ENCODE measurements around the gene PSMG3.

The PSMG3 gene

GRCh38 chr7:1578513-1578912, 8.7 kb upstream of the PSMG3 start:
- no peaks in the 10 kb centered on the region for H3K36me3 ChIP-seq (ENCODE audit: insufficient read depth, low read length)
- peaks cover 14% of the 10 kb centered on the region for H3K4me1 ChIP-seq (ENCODE audit: insufficient read depth, low read length)
- H3K9me3 ChIP-seq (ENCODE audit: control insufficient read depth, insufficient read depth, low read length) = no peaks in the 10 kb centered on the region
- H3K9ac ChIP-seq (ENCODE audit: low read depth, low read length) = no peak overlapping the region

- H3K4me1 ChIP-seq (ENCODE audit: insufficient read depth, low read length) = peaks cover 14% of the 10 kb centered on the region
- no peaks in the 10 kb centered on the region for H3K36me3 ChIP-seq (ENCODE audit: insufficient read depth, low read length)
- H3K9me3 ChIP-seq (ENCODE audit: control insufficient read depth, insufficient read depth, low read length) = no peaks in the 10 kb centered on the region
- no peak overlapping the region for H3K9ac ChIP-seq (ENCODE audit: low read depth, low read length)
These were observed 6.9 kb upstream of the PSMG3 start for GRCh38 chr7:1576521-1577253.

GRCh38 chr7:1575809-1576208, 6.0 kb upstream of the PSMG3 start:
- no peaks in the 10 kb centered on the region for H3K36me3 ChIP-seq (ENCODE audit: insufficient read depth, low read length)
- peaks cover 14% of the 10 kb centered on the region for H3K4me1 ChIP-seq (ENCODE audit: insufficient read depth, low read length)
- H3K9ac ChIP-seq (ENCODE audit: low read depth, low read length) = no peak overlapping the region

GRCh38 chr7:1572111-1572822, 2.4 kb upstream of the PSMG3 start:
- Histone ChIP-seq H3K9ac (ENCODE audit: low read depth, low read length) (no peak overlapping the region), H3K36me3 (ENCODE audit: insufficient read depth, low read length) (peaks cover 4% of the 10 kb centered on the region; the same call in 1 of the 2 replicates), H3K9me3 (ENCODE audit: control insufficient read depth, insufficient read depth, low read length) (no peaks in the 10 kb centered on the region), H3K4me1 (ENCODE audit: insufficient read depth, low read length) (peaks cover 12% of the 10 kb centered on the region)

More at GRCh38 chr7:1575809-1576208, 6.0 kb upstream of the PSMG3 start:
- no peaks in the 10 kb centered on the region for H3K9me3 ChIP-seq (ENCODE audit: control insufficient read depth, insufficient read depth, low read length)

- Histone ChIP-seq H3K9me3 (ENCODE audit: control insufficient read depth, insufficient read depth, low read length) (no peaks in the 10 kb centered on the region), H3K4me1 (ENCODE audit: insufficient read depth, low read length) (peaks cover 14% of the 10 kb centered on the region), H3K9ac (ENCODE audit: low read depth, low read length) (peak overlapping the region; percentile 87), H3K36me3 (ENCODE audit: insufficient read depth, low read length) (peaks cover 10% of the 10 kb centered on the region)
These were observed 396 bp downstream of the PSMG3 start for GRCh38 chr7:1569440-1569832.

- Histone ChIP-seq H3K4me1 (ENCODE audit: insufficient read depth, low read length) (peaks cover 14% of the 10 kb centered on the region), H3K9ac (ENCODE audit: low read depth, low read length) (peak overlapping the region; percentile 87; the same call in 1 of the 2 replicates), H3K9me3 (ENCODE audit: control insufficient read depth, insufficient read depth, low read length) (no peaks in the 10 kb centered on the region), H3K36me3 (ENCODE audit: insufficient read depth, low read length) (peaks cover 10% of the 10 kb centered on the region)
These were observed 816 bp downstream of the PSMG3 start for GRCh38 chr7:1569016-1569415.

- peaks cover 14% of the 10 kb centered on the region for H3K4me1 ChIP-seq (ENCODE audit: insufficient read depth, low read length)
- no peak overlapping the region for H3K9ac ChIP-seq (ENCODE audit: low read depth, low read length)
- no peaks in the 10 kb centered on the region for H3K9me3 ChIP-seq (ENCODE audit: control insufficient read depth, insufficient read depth, low read length)
- H3K36me3 ChIP-seq (ENCODE audit: insufficient read depth, low read length) = peaks cover 10% of the 10 kb centered on the region
These were observed 1.8 kb downstream of the PSMG3 start for GRCh38 chr7:1567896-1568510.

GRCh38 chr7:1567049-1567771, 2.6 kb downstream of the PSMG3 start:
- Histone ChIP-seq H3K36me3 (ENCODE audit: insufficient read depth, low read length) (peaks cover 10% of the 10 kb centered on the region), H3K4me1 (ENCODE audit: insufficient read depth, low read length) (peaks cover 14% of the 10 kb centered on the region), H3K9me3 (ENCODE audit: control insufficient read depth, insufficient read depth, low read length) (no peaks in the 10 kb centered on the region), H3K9ac (ENCODE audit: low read depth, low read length) (no peak overlapping the region)

- H3K36me3 ChIP-seq (ENCODE audit: insufficient read depth, low read length) = peaks cover 10% of the 10 kb centered on the region
- peaks cover 14% of the 10 kb centered on the region for H3K4me1 ChIP-seq (ENCODE audit: insufficient read depth, low read length)
- H3K9me3 ChIP-seq (ENCODE audit: control insufficient read depth, insufficient read depth, low read length) = no peaks in the 10 kb centered on the region
- H3K9ac ChIP-seq (ENCODE audit: low read depth, low read length) = no peak overlapping the region; the same call in 1 of the 2 replicates
These were observed 3.2 kb downstream of the PSMG3 start for GRCh38 chr7:1566687-1567048.

GRCh38 chr7:1564603-1565022, 5.2 kb downstream of the PSMG3 start:
- no peaks in the 10 kb centered on the region for H3K9me3 ChIP-seq (ENCODE audit: control insufficient read depth, insufficient read depth, low read length)
- peaks cover 14% of the 10 kb centered on the region for H3K4me1 ChIP-seq (ENCODE audit: insufficient read depth, low read length)
- H3K9ac ChIP-seq (ENCODE audit: low read depth, low read length) = no peak overlapping the region
- H3K36me3 ChIP-seq (ENCODE audit: insufficient read depth, low read length) = peaks cover 10% of the 10 kb centered on the region

- H3K9me3 ChIP-seq (ENCODE audit: control insufficient read depth, insufficient read depth, low read length) = no peaks in the 10 kb centered on the region
- no peak overlapping the region for H3K9ac ChIP-seq (ENCODE audit: low read depth, low read length)
- H3K36me3 ChIP-seq (ENCODE audit: insufficient read depth, low read length) = peaks cover 10% of the 10 kb centered on the region
- H3K4me1 ChIP-seq (ENCODE audit: insufficient read depth, low read length) = peaks cover 14% of the 10 kb centered on the region
These were observed 5.7 kb downstream of the PSMG3 start for GRCh38 chr7:1563981-1564602.

- peaks cover 9% of the 10 kb centered on the region for H3K4me1 ChIP-seq (ENCODE audit: insufficient read depth, low read length)
- H3K36me3 ChIP-seq (ENCODE audit: insufficient read depth, low read length) = peaks cover 8% of the 10 kb centered on the region
- no peaks in the 10 kb centered on the region for H3K9me3 ChIP-seq (ENCODE audit: control insufficient read depth, insufficient read depth, low read length)
- no peak overlapping the region for H3K9ac ChIP-seq (ENCODE audit: low read depth, low read length)
These were observed 7.2 kb downstream of the PSMG3 start for GRCh38 chr7:1562597-1563051.

GRCh38 chr7:1562116-1562515, 7.7 kb downstream of the PSMG3 start:
- H3K9me3 ChIP-seq (ENCODE audit: control insufficient read depth, insufficient read depth, low read length) = no peaks in the 10 kb centered on the region
- peaks cover 5% of the 10 kb centered on the region; the same call in 1 of the 2 replicates for H3K36me3 ChIP-seq (ENCODE audit: insufficient read depth, low read length)
- no peak overlapping the region for H3K9ac ChIP-seq (ENCODE audit: low read depth, low read length)
- peaks cover 4% of the 10 kb centered on the region; the same call in 1 of the 2 replicates for H3K4me1 ChIP-seq (ENCODE audit: insufficient read depth, low read length)
